HepG2 (cell line): ENCODE data around the gene KCNH6. TPM values are rescaled to one million over a fixed set of nuclear protein-coding genes. Genes with fewer than 3 reads are reported as not detected.
A peak's percentile ranks its signal among the peaks of the same experiment; 100 is the strongest.

Experiments
- ATAC-seq: fragments of 200-7000 bp; cut with Tn5 transposase; 3 replicates; pipeline ENCODE4 v1.9.1; 2020; ENCODE audit warnings: mild to moderate bottlenecking, moderate library complexity
- BruUV-seq: library from RNA; stranded (reverse); fragments of 400-500 nt; replicated peaks from 2 replicates; lab custom pipeline; 2021; lab: Mats Ljungman, UMichigan
- CTCF ChIA-PET: fragments of 300-600 bp; formaldehyde crosslinking; extraction: SDS; loops from one replicate; lab custom pipeline; 2021; ENCODE audit warnings: low total read pairs, inconsistent platforms, low intra/inter-chr PET ratio; lab: Yijun Ruan, JAX
- POLR2A ChIA-PET: fragments of 350-600 bp; sonication (Branson Sonifier 250); formaldehyde crosslinking; loops from one replicate; lab custom pipeline; 2020; ENCODE audit warnings: antibody characterized with exemption, inconsistent platforms; lab: Yijun Ruan, JAX
- DNase-seq: peaks from one replicate; pipeline ENCODE4 v3.0.0-alpha.2; 2015; ENCODE audit warnings: low spot score
- FAIRE-seq: peaks from 3 replicates; lab custom pipeline; 2011; peaks lifted over from hg19 to GRCh38; lab: Jason Lieb, UNC
- H2AFZ ChIP-seq: one replicate; pipeline ENCODE4 v1.6.1; 2011; ENCODE audit warnings: low read length, inconsistent platforms
- H3K27ac ChIP-seq: fragments of 300-600 bp; 3 replicates; pipeline ENCODE4 v1.8.0; 2011; ENCODE audit warnings: mixed run types, mild to moderate bottlenecking, mixed read lengths, low read length, inconsistent platforms; ENCODE audit not compliant: insufficient read depth; ENCODE audit errors: extremely low read length
- H3K27me3 ChIP-seq, 2 experiments: fragments of 200-600 bp in 1 of 2; 2 replicates in 1 of 2; 3 replicates in 1 of 2; pipeline versions ENCODE4 v1.6.0 to v1.8.0; 2011; ENCODE audit warnings: low read length in 2 of 2, mild to moderate bottlenecking in 2 of 2, moderate library complexity in 2 of 2, inconsistent platforms in 1 of 2; ENCODE audit not compliant: insufficient read depth in 2 of 2, control insufficient read depth in 1 of 2
- H3K36me3 ChIP-seq, 2 experiments: fragments of 200-600 bp in 1 of 2; replicated peaks in 1 of 2; 2 replicates in 1 of 2; 3 replicates in 1 of 2; pipeline versions ENCODE4 v1.5.1 to v1.8.0; 2011; ENCODE audit warnings: low read length in 2 of 2, inconsistent platforms in 1 of 2; ENCODE audit not compliant: insufficient read depth in 2 of 2, control insufficient read depth in 1 of 2
- H3K4me1 ChIP-seq: 2 replicates; pipeline ENCODE4 v1.5.1; 2012; ENCODE audit warnings: low read length, inconsistent platforms; ENCODE audit not compliant: insufficient read depth
- H3K4me2 ChIP-seq: 2 replicates; pipeline ENCODE4 v1.6.0; 2011; ENCODE audit warnings: low read depth, low read length, inconsistent platforms
- H3K4me3 ChIP-seq, 3 experiments: fragments of 200-600 bp in 1 of 3; sonication (generic), shearing (Covaris generic) in 1 of 3; replicated peaks in 1 of 3; 2 replicates each; pipeline ENCODE4 v1.5.1; 2011 to 2016; ENCODE audit warnings: low read length in 3 of 3, inconsistent platforms in 2 of 3, low read depth in 2 of 3, mild to moderate bottlenecking in 2 of 3, control low read depth in 1 of 3, mixed read lengths in 1 of 3; ENCODE audit not compliant: insufficient read depth in 1 of 3
- H3K79me2 ChIP-seq: one replicate; pipeline ENCODE4 v1.6.1; 2011; ENCODE audit warnings: low read length, inconsistent platforms; ENCODE audit not compliant: insufficient read depth
- H3K9ac ChIP-seq: 2 replicates; pipeline ENCODE4 v1.6.0; 2011; ENCODE audit warnings: mild to moderate bottlenecking, low read depth, low read length, inconsistent platforms; ENCODE audit not compliant: insufficient read depth
- H3K9me3 ChIP-seq: 2 replicates; pipeline ENCODE4 v1.5.1; 2012; ENCODE audit warnings: mild to moderate bottlenecking, low read length
- H4K20me1 ChIP-seq: 2 replicates; pipeline ENCODE4 v1.6.0; 2011; ENCODE audit warnings: inconsistent platforms, mild to moderate bottlenecking, low read length, moderate library complexity; ENCODE audit not compliant: insufficient read depth
- PHF21A ChIP-seq: sonication (generic); formaldehyde crosslinking; IDR thresholded peaks from 2 replicates; pipeline ENCODE4 v1.5.0; 2020; ENCODE audit warnings: mild to moderate bottlenecking, missing genetic modification reagents
- RFXANK ChIP-seq: IDR thresholded peaks from 2 replicates; pipeline ENCODE4 v1.6.1; 2016
- ZNF737 ChIP-seq: sonication (generic); formaldehyde crosslinking; IDR thresholded peaks from 2 replicates; pipeline ENCODE4 v1.5.0; 2020; ENCODE audit warnings: missing genetic modification reagents, mild to moderate bottlenecking, borderline replicate concordance
- WGBS: methylation state at CpG from one replicate; pipeline ENCODE4 v1.1.6; 2017; ENCODE audit warnings: low lambda C conversion rate; 5-methylcytosine and 5-hydroxymethylcytosine counted together
- in situ Hi-C: cut with HindIII; loops from 2 replicates; pipeline ENCODE4 v1.10.0; 2017; ENCODE audit warnings: low pct_unique_long_range_greater_than_20kb; ENCODE audit not compliant: extremely low pct_ligation_motif_present
- intact Hi-C: fragments of 100-400 bp; cut with micrococcal nuclease; formaldehyde crosslinking; loops from one replicate; pipeline ENCODE4 v1.10.0; 2022; ENCODE audit not compliant: unreplicated experiment
- polyA plus RNA-seq, 8 experiments: library from polyadenylated mRNA; depleted of rRNA in 3 of 8; stranded (reverse) in 7 of 8; unstranded in 1 of 8; fragments of >200 nt; fragmentation: Illumina TruSeq in 4 of 8; extraction: Trizol in 4 of 8; gene quantifications; 2 replicates each; pipeline versions ENCODE4 v1.2.1 to v1.2.3, GENCODE V29; 2011 to 2016; ENCODE audit warnings: low read depth in 4 of 8, missing spikeins in 1 of 8, mixed read lengths in 1 of 8; ENCODE audit not compliant: insufficient read depth in 1 of 8
- total RNA-seq, 5 experiments: library from RNA; depleted of rRNA; stranded (reverse); fragments of >200 nt; fragmentation: Illumina TruSeq; extraction: Trizol; gene quantifications; 2 replicates each; pipeline ENCODE4 v1.2.3, GENCODE V29; 2016; ENCODE audit warnings: low read depth in 1 of 5
- TF ChIP-seq, protein P1 (sequence below): sonication (generic); formaldehyde crosslinking; IDR thresholded peaks from 2 replicates; pipeline ENCODE4 v1.5.0; 2020; ENCODE audit warnings: mild to moderate bottlenecking, missing genetic modification reagents
- TF ChIP-seq, protein P2 (sequence below): sonication (generic); formaldehyde crosslinking; IDR thresholded peaks from 2 replicates; pipeline ENCODE4 v1.4.0; 2020; ENCODE audit warnings: missing genetic modification reagents
- TF ChIP-seq, protein P3 (sequence below): IDR thresholded peaks from 2 replicates; pipeline ENCODE4 v1.6.1; 2016; ENCODE audit warnings: low read depth, control low read depth

Gene KCNH6
- total and polyA plus RNA-seq, 2 of the 13 experiments (the other 11 are each of a cell fraction or from before 2014, with no cell fraction given): 0.05 to 0.18 TPM

- TF ChIP-seq, protein P1, sequence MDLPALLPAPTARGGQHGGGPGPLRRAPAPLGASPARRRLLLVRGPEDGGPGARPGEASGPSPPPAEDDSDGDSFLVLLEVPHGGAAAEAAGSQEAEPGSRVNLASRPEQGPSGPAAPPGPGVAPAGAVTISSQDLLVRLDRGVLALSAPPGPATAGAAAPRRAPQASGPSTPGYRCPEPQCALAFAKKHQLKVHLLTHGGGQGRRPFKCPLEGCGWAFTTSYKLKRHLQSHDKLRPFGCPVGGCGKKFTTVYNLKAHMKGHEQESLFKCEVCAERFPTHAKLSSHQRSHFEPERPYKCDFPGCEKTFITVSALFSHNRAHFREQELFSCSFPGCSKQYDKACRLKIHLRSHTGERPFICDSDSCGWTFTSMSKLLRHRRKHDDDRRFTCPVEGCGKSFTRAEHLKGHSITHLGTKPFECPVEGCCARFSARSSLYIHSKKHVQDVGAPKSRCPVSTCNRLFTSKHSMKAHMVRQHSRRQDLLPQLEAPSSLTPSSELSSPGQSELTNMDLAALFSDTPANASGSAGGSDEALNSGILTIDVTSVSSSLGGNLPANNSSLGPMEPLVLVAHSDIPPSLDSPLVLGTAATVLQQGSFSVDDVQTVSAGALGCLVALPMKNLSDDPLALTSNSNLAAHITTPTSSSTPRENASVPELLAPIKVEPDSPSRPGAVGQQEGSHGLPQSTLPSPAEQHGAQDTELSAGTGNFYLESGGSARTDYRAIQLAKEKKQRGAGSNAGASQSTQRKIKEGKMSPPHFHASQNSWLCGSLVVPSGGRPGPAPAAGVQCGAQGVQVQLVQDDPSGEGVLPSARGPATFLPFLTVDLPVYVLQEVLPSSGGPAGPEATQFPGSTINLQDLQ: 0 out of 2 replicates have a peak, but pooled peaks have one; percentile 21
- TF ChIP-seq ZNF737 (CRISPR knock-in tag) (0 out of 2 replicates have a peak, but pooled peaks have one; percentile 54), PHF21A (peak; percentile 32; the same call in 1 of the 2 replicates), RFXANK (CRISPR knock-in tag) (no peak)
- TF ChIP-seq, protein P2, sequence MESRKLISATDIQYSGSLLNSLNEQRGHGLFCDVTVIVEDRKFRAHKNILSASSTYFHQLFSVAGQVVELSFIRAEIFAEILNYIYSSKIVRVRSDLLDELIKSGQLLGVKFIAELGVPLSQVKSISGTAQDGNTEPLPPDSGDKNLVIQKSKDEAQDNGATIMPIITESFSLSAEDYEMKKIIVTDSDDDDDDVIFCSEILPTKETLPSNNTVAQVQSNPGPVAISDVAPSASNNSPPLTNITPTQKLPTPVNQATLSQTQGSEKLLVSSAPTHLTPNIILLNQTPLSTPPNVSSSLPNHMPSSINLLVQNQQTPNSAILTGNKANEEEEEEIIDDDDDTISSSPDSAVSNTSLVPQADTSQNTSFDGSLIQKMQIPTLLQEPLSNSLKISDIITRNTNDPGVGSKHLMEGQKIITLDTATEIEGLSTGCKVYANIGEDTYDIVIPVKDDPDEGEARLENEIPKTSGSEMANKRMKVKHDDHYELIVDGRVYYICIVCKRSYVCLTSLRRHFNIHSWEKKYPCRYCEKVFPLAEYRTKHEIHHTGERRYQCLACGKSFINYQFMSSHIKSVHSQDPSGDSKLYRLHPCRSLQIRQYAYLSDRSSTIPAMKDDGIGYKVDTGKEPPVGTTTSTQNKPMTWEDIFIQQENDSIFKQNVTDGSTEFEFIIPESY (CRISPR knock-in tag): 0 out of 2 replicates have a peak, but pooled peaks have one; percentile 9
- TF ChIP-seq, protein P3, sequence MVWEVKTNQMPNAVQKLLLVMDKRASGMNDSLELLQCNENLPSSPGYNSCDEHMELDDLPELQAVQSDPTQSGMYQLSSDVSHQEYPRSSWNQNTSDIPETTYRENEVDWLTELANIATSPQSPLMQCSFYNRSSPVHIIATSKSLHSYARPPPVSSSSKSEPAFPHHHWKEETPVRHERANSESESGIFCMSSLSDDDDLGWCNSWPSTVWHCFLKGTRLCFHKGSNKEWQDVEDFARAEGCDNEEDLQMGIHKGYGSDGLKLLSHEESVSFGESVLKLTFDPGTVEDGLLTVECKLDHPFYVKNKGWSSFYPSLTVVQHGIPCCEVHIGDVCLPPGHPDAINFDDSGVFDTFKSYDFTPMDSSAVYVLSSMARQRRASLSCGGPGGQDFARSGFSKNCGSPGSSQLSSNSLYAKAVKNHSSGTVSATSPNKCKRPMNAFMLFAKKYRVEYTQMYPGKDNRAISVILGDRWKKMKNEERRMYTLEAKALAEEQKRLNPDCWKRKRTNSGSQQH (CRISPR knock-in tag): no peak
- ChIA-PET POLR2A (no interaction called here), CTCF (no interaction called here)
- no peak for FAIRE-seq
- no peak overlapping the region for H3K9ac ChIP-seq
- WGBS: 94% methylated on average over 11 of the region's 11 CpGs
- H3K4me3 ChIP-seq: no peak overlapping the region
- H3K79me2 ChIP-seq: no peaks in the 10 kb centered on the region
- no peaks in the 10 kb centered on the region for H3K9me3 ChIP-seq
- in situ Hi-C loops (no loop called here), intact Hi-C loops (no loop called here)
- no peaks in the 10 kb centered on the region for H3K4me1 ChIP-seq
- H3K27me3 ChIP-seq: no peaks in the 10 kb centered on the region
- no peak overlapping the region for H3K27ac ChIP-seq
- H3K36me3 ChIP-seq: peaks cover 42 to 63% of the 10 kb centered on the region in 2 experiments
- H4K20me1 ChIP-seq: no peaks in the 10 kb centered on the region; the same call in 1 of the 2 replicates
- H2AFZ ChIP-seq: no peak overlapping the region
- H3K4me2 ChIP-seq: no peak overlapping the region
- BruUV-seq: no TSS peak
- DNase-seq: no peak
- ATAC-seq: no peak
These were observed 65.6 kb downstream of the KCNH6 start for GRCh38 chr17:63588797-63589196.
